Choroid plexus epithelial cell (primary cell): ENCODE results near the gene RYR3.
"Not testable (repeated sequence)": the region's sequence is repeated elsewhere in the genome, so short reads cannot be mapped to it uniquely, and the experiment has no call there.

ENCODE experiments used
- DNase-seq: peaks from one replicate; pipeline ENCODE4 v3.0.0-alpha.2; 2010; ENCODE audit warnings: low read depth
- H3K4me3 ChIP-seq: 2 replicates; pipeline ENCODE4 v1.5.1; 2011; ENCODE audit warnings: low read depth, mild to moderate bottlenecking, control low read depth, low read length, moderate library complexity
- CTCF ChIP-seq: conservative IDR thresholded peaks from 2 replicates; pipeline ENCODE4 v1.5.1; 2011; ENCODE audit warnings: low read depth, mild to moderate bottlenecking, control low read depth, inconsistent platforms, low read length, moderate library complexity

The RYR3 gene

GRCh38 chr15:33807665-33808064, 496.9 kb downstream of the RYR3 start:
- DNase-seq, result no peak
- TF ChIP-seq CTCF, result no peak
- H3K4me3 ChIP-seq, result no peak overlapping the region

GRCh38 chr15:33808720-33809457, 498.1 kb downstream of the RYR3 start:
- DNase-seq, result peak; percentile 34
- H3K4me3 ChIP-seq, result no peak overlapping the region
- no peak for TF ChIP-seq CTCF

- peak; percentile 5 for TF ChIP-seq CTCF
These were observed 499.4 kb downstream of the RYR3 start for GRCh38 chr15:33810073-33810595.

GRCh38 chr15:33810806-33811205, 500.0 kb downstream of the RYR3 start:
- no peak overlapping the region for H3K4me3 ChIP-seq
- no peak for DNase-seq
- TF ChIP-seq CTCF, result no peak

More at GRCh38 chr15:33810073-33810595, 499.4 kb downstream of the RYR3 start:
- DNase-seq, result no peak
- H3K4me3 ChIP-seq, result no peak overlapping the region

- DNase-seq, result no peak
- no peak overlapping the region for H3K4me3 ChIP-seq
- TF ChIP-seq CTCF, result no peak
These were observed 503.1 kb downstream of the RYR3 start for GRCh38 chr15:33813891-33814290.

GRCh38 chr15:33819499-33819898, 508.7 kb downstream of the RYR3 start:
- DNase-seq, H3K4me3 ChIP-seq: not testable (repeated sequence)

GRCh38 chr15:33822479-33822878, 511.7 kb downstream of the RYR3 start:
- DNase-seq, result peak; percentile 9
- no peak overlapping the region for H3K4me3 ChIP-seq
- no peak for TF ChIP-seq CTCF
